ENCODE results near the gene FLYWCH2.

FLYWCH2 gene

GRCh38 chr16:2904922-2905240 lies 21.9 kb downstream of the FLYWCH2 start:
- TF ChIP-seq FOXP2 (optimal IDR thresholded peaks at IDR 0.05; ENCODE audit: borderline replicate concordance, extremely low read depth, extremely low read length, insufficient read depth) (no peak), POLR2AphosphoS5 (IDR thresholded peaks at IDR 0.05; ENCODE audit: low read depth, low read length) (no peak), REST (IDR thresholded peaks at IDR 0.05; ENCODE audit: insufficient read depth in 1 of 2, low read depth in 2 of 2, low read length in 2 of 2) (no peak), SIN3A (IDR thresholded peaks at IDR 0.05; ENCODE audit: borderline replicate concordance, insufficient read depth, low read length) (no peak), TAF1 (IDR thresholded peaks at IDR 0.05; ENCODE audit: borderline replicate concordance, insufficient read depth, low read length) (no peak)

- TF ChIP-seq POLR2AphosphoS5 (IDR thresholded peaks at IDR 0.05; ENCODE audit: low read depth, low read length): peak; percentile 99
- TF ChIP-seq SIN3A (IDR thresholded peaks at IDR 0.05; ENCODE audit: borderline replicate concordance, insufficient read depth, low read length): peak; percentile 69; the same call in 1 of the 2 replicates
- peak; percentile 60 for TF ChIP-seq FOXP2 (optimal IDR thresholded peaks at IDR 0.05; ENCODE audit: borderline replicate concordance, extremely low read depth, extremely low read length, insufficient read depth)
- TF ChIP-seq REST (IDR thresholded peaks at IDR 0.05; ENCODE audit: insufficient read depth in 1 of 2, low read depth in 2 of 2, low read length in 2 of 2): peak; percentile 55 to 79; a peak in 3 of 4 replicates
- peak; percentile 99 for TF ChIP-seq TAF1 (IDR thresholded peaks at IDR 0.05; ENCODE audit: borderline replicate concordance, insufficient read depth, low read length)
Observed at GRCh38 chr16:2905241-2905987, 22.4 kb downstream of the FLYWCH2 start.

GRCh38 chr16:2905988-2906387 lies 23.0 kb downstream of the FLYWCH2 start:
- TF ChIP-seq POLR2AphosphoS5 (IDR thresholded peaks at IDR 0.05; ENCODE audit: low read depth, low read length) (no peak), FOXP2 (optimal IDR thresholded peaks at IDR 0.05; ENCODE audit: borderline replicate concordance, extremely low read depth, extremely low read length, insufficient read depth) (no peak), TAF1 (IDR thresholded peaks at IDR 0.05; ENCODE audit: borderline replicate concordance, insufficient read depth, low read length) (no peak), SIN3A (IDR thresholded peaks at IDR 0.05; ENCODE audit: borderline replicate concordance, insufficient read depth, low read length) (no peak), REST (IDR thresholded peaks at IDR 0.05; ENCODE audit: insufficient read depth in 1 of 2, low read depth in 2 of 2, low read length in 2 of 2) (no peak)

GRCh38 chr16:2910441-2910969 lies 27.5 kb downstream of the FLYWCH2 start:
- TF ChIP-seq TAF1 (IDR thresholded peaks at IDR 0.05; ENCODE audit: borderline replicate concordance, insufficient read depth, low read length) (no peak), POLR2AphosphoS5 (IDR thresholded peaks at IDR 0.05; ENCODE audit: low read depth, low read length) (no peak), REST (IDR thresholded peaks at IDR 0.05; ENCODE audit: insufficient read depth in 1 of 2, low read depth in 2 of 2, low read length in 2 of 2) (no peak), SIN3A (IDR thresholded peaks at IDR 0.05; ENCODE audit: borderline replicate concordance, insufficient read depth, low read length) (no peak), FOXP2 (optimal IDR thresholded peaks at IDR 0.05; ENCODE audit: borderline replicate concordance, extremely low read depth, extremely low read length, insufficient read depth) (no peak)

All from PFSK-1 (cell line).